LNCAP (cell line): Measurements from ENCODE around the gene CHMP4A.

Experiments used
- TF ChIP-seq, protein P1 (sequence below): fragments of 450-650 bp; IDR thresholded peaks from 2 replicates; pipeline ENCODE4 v1.5.1; 2017; ENCODE audit warnings: mild to moderate bottlenecking

The CHMP4A gene

DNA sequence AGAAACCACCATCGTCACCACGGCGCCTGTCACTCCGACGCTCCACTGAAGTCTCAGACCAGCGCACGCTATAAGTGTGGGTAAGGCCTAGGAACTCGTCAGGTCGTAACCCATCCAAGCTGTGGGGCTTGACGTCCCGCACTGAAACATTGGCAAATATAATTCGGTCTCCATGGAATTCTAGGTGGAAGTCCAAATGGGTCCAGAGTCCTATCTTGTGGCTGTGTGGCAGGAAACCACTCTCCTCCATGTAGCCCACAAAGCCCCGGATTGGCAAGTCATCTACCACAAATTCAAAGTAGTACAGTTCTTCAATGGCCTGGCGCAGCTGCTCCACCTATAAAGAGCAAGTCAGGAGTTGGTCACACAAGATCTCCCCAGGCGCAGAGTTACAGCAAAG lies 20.4 kb downstream of the CHMP4A start:
- TF ChIP-seq, protein P1, sequence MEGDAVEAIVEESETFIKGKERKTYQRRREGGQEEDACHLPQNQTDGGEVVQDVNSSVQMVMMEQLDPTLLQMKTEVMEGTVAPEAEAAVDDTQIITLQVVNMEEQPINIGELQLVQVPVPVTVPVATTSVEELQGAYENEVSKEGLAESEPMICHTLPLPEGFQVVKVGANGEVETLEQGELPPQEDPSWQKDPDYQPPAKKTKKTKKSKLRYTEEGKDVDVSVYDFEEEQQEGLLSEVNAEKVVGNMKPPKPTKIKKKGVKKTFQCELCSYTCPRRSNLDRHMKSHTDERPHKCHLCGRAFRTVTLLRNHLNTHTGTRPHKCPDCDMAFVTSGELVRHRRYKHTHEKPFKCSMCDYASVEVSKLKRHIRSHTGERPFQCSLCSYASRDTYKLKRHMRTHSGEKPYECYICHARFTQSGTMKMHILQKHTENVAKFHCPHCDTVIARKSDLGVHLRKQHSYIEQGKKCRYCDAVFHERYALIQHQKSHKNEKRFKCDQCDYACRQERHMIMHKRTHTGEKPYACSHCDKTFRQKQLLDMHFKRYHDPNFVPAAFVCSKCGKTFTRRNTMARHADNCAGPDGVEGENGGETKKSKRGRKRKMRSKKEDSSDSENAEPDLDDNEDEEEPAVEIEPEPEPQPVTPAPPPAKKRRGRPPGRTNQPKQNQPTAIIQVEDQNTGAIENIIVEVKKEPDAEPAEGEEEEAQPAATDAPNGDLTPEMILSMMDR: no peak

DNA sequence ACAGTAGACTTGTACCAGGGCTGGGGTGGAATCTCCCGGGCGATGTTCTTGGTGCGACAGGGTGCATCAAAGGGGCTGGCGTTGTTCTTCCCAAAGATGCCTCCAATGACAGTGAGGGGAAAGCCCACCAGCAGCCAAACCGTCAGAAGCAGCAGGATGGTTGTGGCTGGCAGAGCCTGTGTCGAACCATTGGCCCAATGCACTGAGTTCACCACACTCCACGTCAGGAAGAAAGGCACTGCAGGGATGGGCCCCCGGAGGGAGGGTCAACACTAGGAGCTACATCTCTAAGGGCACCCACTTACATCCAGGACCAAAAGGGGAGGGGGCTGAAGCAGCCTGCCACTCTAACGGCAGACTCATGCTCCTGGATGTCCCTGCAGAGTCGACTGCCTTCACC lies 22.9 kb downstream of the CHMP4A start:
- TF ChIP-seq, protein P1: no peak

DNA sequence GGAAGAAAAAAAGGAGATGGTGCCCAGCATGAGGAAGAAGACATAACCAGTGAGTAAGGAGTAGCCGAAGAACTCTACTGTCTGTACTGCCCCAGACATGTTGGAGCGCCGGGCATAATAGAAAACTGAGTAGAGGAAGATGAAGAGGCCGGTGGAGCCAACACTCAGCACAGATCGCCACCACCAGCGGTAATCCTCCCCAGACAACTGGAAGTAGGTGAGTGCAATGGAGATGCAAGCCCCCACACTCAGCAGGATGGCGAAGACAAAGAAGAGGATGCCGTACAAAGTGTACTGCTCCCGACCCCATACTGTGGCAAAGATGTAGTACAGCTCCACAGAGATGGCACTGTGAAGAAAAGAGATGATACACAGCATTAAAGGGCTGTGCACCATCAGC lies 23.8 kb downstream of the CHMP4A start:
- TF ChIP-seq, protein P1: no peak

DNA sequence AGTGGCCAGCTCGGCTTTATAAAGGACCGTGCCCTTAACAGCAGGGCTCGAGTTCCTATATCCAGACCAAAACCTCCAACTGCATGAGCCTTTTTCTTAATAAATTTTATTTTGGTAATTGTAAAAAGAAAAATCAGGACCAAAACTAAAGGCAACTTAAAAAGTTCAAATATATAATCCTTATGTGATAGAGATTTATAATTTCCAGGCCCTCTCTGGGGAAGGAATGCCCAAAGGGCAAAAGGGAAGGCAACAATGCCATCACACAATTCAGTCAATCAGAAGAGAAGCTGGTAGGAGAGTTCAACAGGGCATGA lies 24.3 kb downstream of the CHMP4A start:
- TF ChIP-seq, protein P1: no peak

DNA sequence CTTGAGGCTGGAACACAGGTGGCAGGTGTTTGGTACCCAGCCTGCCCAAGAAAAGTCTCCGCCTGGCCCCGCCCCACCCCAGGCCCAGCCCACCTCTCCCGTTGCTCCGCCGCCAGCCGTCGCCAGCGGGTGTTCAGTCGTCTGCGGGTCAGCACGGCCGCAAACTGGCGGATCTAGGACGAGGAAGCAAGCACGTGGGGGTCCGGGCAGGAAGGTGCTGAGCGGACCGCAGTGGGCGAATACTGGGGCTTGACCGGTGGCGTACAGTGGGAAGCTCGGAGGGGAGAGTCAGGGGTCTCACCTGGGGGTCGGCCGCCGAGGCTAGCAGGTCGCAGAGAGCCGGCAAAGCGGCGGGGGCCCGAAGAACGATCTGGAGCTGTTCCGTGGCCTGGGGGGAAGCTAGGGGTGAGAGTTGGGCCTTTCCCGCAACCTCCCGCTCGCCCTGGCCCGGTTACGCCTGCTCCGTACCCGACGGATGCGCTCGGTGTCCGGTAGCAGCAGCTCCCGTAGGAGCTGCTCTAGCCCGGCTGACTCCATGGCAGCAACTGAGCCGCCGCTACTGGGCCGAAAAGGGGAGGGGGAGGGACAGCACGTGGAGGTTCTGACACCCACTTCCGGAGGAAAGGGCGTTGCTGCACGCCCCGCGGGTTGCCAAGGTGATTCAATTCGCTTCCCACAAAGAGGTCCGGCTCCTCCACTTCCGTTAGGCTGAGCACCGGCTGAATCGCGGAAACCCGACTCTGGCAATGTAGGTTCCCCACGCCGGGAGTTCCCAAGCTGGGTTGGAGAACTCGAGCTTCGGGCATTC lies 24.8 kb downstream of the CHMP4A start, which contains the start of gene IPO4:
Gene IPO4, minus strand, starts transcription at position 566 of the 808 bp plus-strand sequence. Its CDS starts 29 bp downstream, at position 537.
- TF ChIP-seq, protein P1: no peak

DNA sequence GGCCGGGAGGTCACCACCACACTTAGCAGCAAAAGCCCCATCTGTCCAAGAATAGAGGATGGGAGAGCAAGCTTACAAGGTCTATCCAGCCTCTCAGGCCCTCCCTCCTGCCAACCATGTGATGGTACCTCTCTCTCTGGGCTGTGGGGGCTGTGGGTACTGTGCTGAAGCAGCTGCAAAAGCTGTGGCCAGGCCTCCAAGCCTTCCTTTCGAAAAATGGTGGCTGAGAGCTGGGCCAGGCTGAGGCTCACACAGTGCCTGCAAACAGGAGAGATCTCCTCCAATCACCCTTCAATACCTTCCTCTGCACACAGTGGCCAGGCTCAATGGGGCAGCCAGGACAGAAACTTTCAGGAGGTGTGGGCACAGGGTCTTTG lies 25.8 kb downstream of the CHMP4A start:
- TF ChIP-seq, protein P1: no peak

DNA sequence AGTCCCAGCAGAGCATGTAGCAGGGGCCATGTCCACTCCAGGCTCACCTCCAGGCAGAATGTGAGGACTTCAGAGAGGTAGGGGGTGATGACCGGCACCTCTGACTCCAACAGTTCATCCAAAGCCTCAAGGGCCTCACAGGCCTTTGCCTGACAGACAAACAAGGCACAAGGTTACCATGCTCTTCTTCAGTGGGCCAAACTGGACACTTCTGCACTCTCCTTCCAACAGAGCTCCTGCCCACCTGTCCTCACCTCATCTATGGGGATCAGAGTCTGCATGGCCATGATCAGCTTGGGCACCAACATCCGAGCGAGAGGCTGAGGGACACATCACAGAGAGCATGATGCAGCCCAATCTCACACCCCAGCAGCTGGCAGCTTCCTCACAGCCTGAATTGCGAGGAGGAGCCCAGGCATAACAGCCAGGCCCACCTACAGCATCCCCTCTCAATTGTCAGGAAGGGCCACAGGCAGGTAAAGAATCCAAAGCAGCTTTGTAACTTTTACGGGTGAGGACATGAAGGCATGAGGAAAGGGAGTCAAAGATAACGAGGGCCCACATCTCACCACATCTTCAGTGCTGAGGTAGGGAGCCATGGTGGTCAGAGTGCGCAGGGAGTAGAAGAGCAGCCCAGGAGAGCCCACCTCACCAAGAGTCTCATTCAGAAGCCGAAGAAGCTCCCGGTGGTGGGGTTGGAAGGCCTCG lies 26.3 kb downstream of the CHMP4A start:
- TF ChIP-seq, protein P1: no peak
